GM12878 (cell line): ENCODE data around the gene MED13L. TPM values are rescaled to one million over a fixed set of nuclear protein-coding genes. Genes with fewer than 3 reads are reported as not detected.

ENCODE experiments used
- ATAC-seq: fragments of 200-7000 bp; cut with Tn5 transposase; 3 replicates; pipeline ENCODE4 v1.9.1; 2020; ENCODE audit warnings: mild to moderate bottlenecking, moderate library complexity
- BruUV-seq: library from RNA; stranded (reverse); fragments of 400-500 nt; replicated peaks from 2 replicates; lab custom pipeline; 2021; lab: Mats Ljungman, UMichigan
- CTCF ChIA-PET: fragments of 300-600 bp; sonication (Branson Sonifier 250); formaldehyde crosslinking; extraction: SDS; loops from one replicate; lab custom pipeline; 2021; ENCODE audit warnings: inconsistent platforms; lab: Yijun Ruan, JAX
- POLR2A ChIA-PET: fragments of 350-600 bp; formaldehyde crosslinking; extraction: SDS; loops from one replicate; lab custom pipeline; 2021; ENCODE audit warnings: inconsistent platforms; lab: Charles Lee
- RAD21 ChIA-PET: fragments of 300-600 bp; sonication (Branson Sonifier 250); formaldehyde crosslinking; loops from one replicate; lab custom pipeline; 2023; ENCODE audit warnings: antibody characterized with exemption; ENCODE audit not compliant: unreplicated experiment; lab: Charles Lee
- SMC1A ChIA-PET: fragments of 300-600 bp; sonication (Branson Sonifier 250); formaldehyde crosslinking; loops from one replicate; lab custom pipeline; 2023; ENCODE audit not compliant: unreplicated experiment, uncharacterized antibody; lab: Charles Lee
- DNase-seq: peaks from one replicate; pipeline ENCODE4 v3.0.0-alpha.2; 2011; ENCODE audit warnings: low read depth, low spot score
- FAIRE-seq: peaks from 3 replicates; lab custom pipeline; 2011; peaks lifted over from hg19 to GRCh38; lab: Jason Lieb, UNC
- H2AFZ ChIP-seq: 2 replicates; pipeline ENCODE4 v1.6.0; 2011; ENCODE audit warnings: low read depth, low read length, control low read depth; ENCODE audit not compliant: control insufficient read depth
- H3K27ac ChIP-seq: 2 replicates; pipeline ENCODE4 v1.5.1; 2011; ENCODE audit warnings: control low read depth; ENCODE audit not compliant: control insufficient read depth, insufficient read depth
- H3K27me3 ChIP-seq, 2 experiments: replicated peaks in 1 of 2; 2 replicates each; pipeline versions ENCODE4 v1.6.0 to v1.6.1; 2011; ENCODE audit warnings: low read length in 1 of 2; ENCODE audit not compliant: control insufficient read depth in 2 of 2, insufficient read depth in 2 of 2
- H3K36me3 ChIP-seq, 2 experiments: 2 replicates each; pipeline ENCODE4 v1.5.1; 2011; ENCODE audit warnings: low read length in 1 of 2; ENCODE audit not compliant: control insufficient read depth in 2 of 2, insufficient read depth in 2 of 2
- H3K4me1 ChIP-seq: 2 replicates; pipeline ENCODE4 v1.6.1; 2011; ENCODE audit warnings: mild to moderate bottlenecking, low read length, moderate library complexity, mixed read lengths; ENCODE audit not compliant: control insufficient read depth, insufficient read depth
- H3K4me2 ChIP-seq: 2 replicates; pipeline ENCODE4 v1.6.0; 2011; ENCODE audit warnings: control low read depth; ENCODE audit not compliant: control insufficient read depth, insufficient read depth
- H3K4me3 ChIP-seq: fragments of 200-600 bp; sonication (generic); 2 replicates; pipeline ENCODE4 v1.5.1; 2016
- H3K79me2 ChIP-seq: 2 replicates; pipeline ENCODE4 v1.6.0; 2011; ENCODE audit warnings: low read length; ENCODE audit not compliant: control insufficient read depth, insufficient read depth
- H3K9ac ChIP-seq: 2 replicates; pipeline ENCODE4 v1.8.0; 2011; ENCODE audit warnings: low read length, control low read depth, mixed read lengths; ENCODE audit not compliant: control insufficient read depth, insufficient read depth
- H3K9me3 ChIP-seq: replicated peaks from 3 replicates; pipeline ENCODE4 v1.5.1; 2011; ENCODE audit warnings: mild to moderate bottlenecking, low read length; ENCODE audit not compliant: control insufficient read depth, insufficient read depth
- H4K20me1 ChIP-seq: 2 replicates; pipeline ENCODE4 v1.6.0; 2011; ENCODE audit not compliant: control insufficient read depth, insufficient read depth
- ASH2L ChIP-seq: fragments of 300-600, 200-600 bp; sonication (generic); IDR thresholded peaks from 2 replicates; pipeline ENCODE4 v1.6.1; 2017; ENCODE audit warnings: low read depth, mild to moderate bottlenecking, borderline replicate concordance
- CHD1 ChIP-seq: IDR thresholded peaks from 2 replicates; pipeline ENCODE4 v1.6.1; 2012; ENCODE audit warnings: low read depth, low read length, improper control_type of control experiment
- EZH2 ChIP-seq: IDR thresholded peaks from 2 replicates; pipeline ENCODE4 v1.6.1; 2012; ENCODE audit warnings: low read depth, mild to moderate bottlenecking, control low read depth, inconsistent platforms, low read length, borderline replicate concordance; ENCODE audit not compliant: control insufficient read depth
- IKZF1 ChIP-seq: fragments of 450-650 bp; conservative IDR thresholded peaks from 2 replicates; pipeline ENCODE4 v1.6.1; 2017; ENCODE audit warnings: antibody characterized with exemption, mild to moderate bottlenecking
- LARP7 ChIP-seq: fragments of 450-650 bp; IDR thresholded peaks from 2 replicates; pipeline ENCODE4 v1.6.1; 2017; ENCODE audit warnings: mild to moderate bottlenecking
- MLLT1 ChIP-seq: fragments of 450-650 bp; IDR thresholded peaks from 2 replicates; pipeline ENCODE4 v1.6.1; 2016; ENCODE audit warnings: mild to moderate bottlenecking
- MYC ChIP-seq: IDR thresholded peaks from 2 replicates; pipeline ENCODE4 v1.6.1; 2011; ENCODE audit warnings: mild to moderate bottlenecking, low read length, moderate library complexity, inconsistent platforms; ENCODE audit not compliant: insufficient read depth, insufficient replicate concordance, insufficient read length, severe bottlenecking
- NFIC ChIP-seq: IDR thresholded peaks from 2 replicates; pipeline ENCODE4 v1.6.1; 2012; ENCODE audit warnings: low read depth, mild to moderate bottlenecking, inconsistent platforms, low read length, moderate library complexity
- SIX5 ChIP-seq: IDR thresholded peaks from 2 replicates; pipeline ENCODE4 v1.6.1; 2011; ENCODE audit warnings: mild to moderate bottlenecking, low read depth, low read length, moderate library complexity; ENCODE audit not compliant: severe bottlenecking
- TCF12 ChIP-seq: IDR thresholded peaks from 2 replicates; pipeline ENCODE4 v1.6.1; 2011; ENCODE audit warnings: low read depth, mild to moderate bottlenecking, low read length
- ZBTB40 ChIP-seq: fragments of 450-650 bp; IDR thresholded peaks from 2 replicates; pipeline ENCODE4 v1.6.1; 2016; ENCODE audit warnings: mild to moderate bottlenecking, moderate library complexity, borderline replicate concordance
- WGBS: methylation state at CpG from one replicate; pipeline ENCODE4 v1.1.6; 2016; ENCODE audit warnings: low lambda C conversion rate; ENCODE audit not compliant: insufficient replicate concordance, insufficient coverage; ENCODE audit errors: missing lambda C conversion rate; 5-methylcytosine and 5-hydroxymethylcytosine counted together
- in situ Hi-C: fragments of 300-500 bp; cut with MboI; formaldehyde crosslinking; loops from 9 replicates; pipeline ENCODE4 v1.14.3; 2018; ENCODE audit warnings: mixed read lengths
- intact Hi-C: fragments of 100-400 bp; cut with micrococcal nuclease; formaldehyde crosslinking; loops from one replicate; pipeline ENCODE4 v1.14.2; 2022; ENCODE audit not compliant: unreplicated experiment
- polyA plus RNA-seq, 11 experiments: library from polyadenylated mRNA; depleted of rRNA in 4 of 11; unstranded in 6 of 11; stranded (reverse) in 5 of 11; fragments of >200 nt; fragmentation: Nextera tagmentation in 4 of 11; fragmentation: Illumina TruSeq in 1 of 11; extraction: Ambion mirVana in 4 of 11; extraction: Trizol in 1 of 11; gene quantifications; 1 replicate in 1 of 11; 2 replicates in 10 of 11; pipeline versions ENCODE4 v1.2.1 to v1.2.3, GENCODE V29; 2011 to 2016; ENCODE audit warnings: inconsistent platforms in 2 of 11, missing spikeins in 2 of 11, low read depth in 1 of 11
- total RNA-seq, 4 experiments: library from RNA; depleted of rRNA in 3 of 4; stranded (reverse); fragments of >200 nt in 3 of 4; fragmentation: Illumina TruSeq in 1 of 4; extraction: Trizol in 1 of 4; gene quantifications; 2 replicates each; pipeline versions ENCODE4 v1.2.1 to v1.2.3, GENCODE V29; 2013 to 2021

MED13L gene
- total and polyA plus RNA-seq, 10 of the 15 experiments (the other 5 are each of a cell fraction or from before 2014, with no cell fraction given), result 3.7 to 30.1 (median 9.1) TPM

DNA sequence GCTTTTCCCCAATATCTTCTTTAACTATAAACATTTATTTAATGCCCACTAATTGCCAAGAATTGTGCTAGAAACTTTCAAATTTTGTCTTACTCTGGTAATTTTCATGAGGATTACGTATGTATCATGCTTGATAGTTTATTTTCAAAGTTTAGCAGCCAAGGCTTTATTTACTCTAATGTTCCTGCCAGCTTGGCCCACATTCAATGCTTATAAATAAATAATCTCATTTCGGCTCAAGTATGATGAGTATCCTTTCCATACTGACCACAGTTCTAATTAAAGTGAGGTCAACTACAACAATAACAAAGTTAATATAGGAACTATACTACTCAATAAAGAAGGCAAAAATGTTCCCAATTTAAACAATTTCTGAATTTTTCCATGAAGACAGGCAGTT is 259.2 kb downstream of the MED13L start:
- no peaks in the 10 kb centered on the region for H3K9me3 ChIP-seq
- RAD21 ChIA-PET, result interaction anchor here (3.1 kb wide), 1 partner anchor 218 kb away, joined by 10 read pairs; no protein-coding TSS in a partner anchor
- no peak overlapping the region for H3K4me2 ChIP-seq
- ATAC-seq, result no peak
- CTCF ChIA-PET, result interaction anchor here (0.7 kb wide), 1 partner anchor 119 kb away, joined by 3 read pairs; no protein-coding TSS in a partner anchor
- in situ Hi-C loops (no loop called here), intact Hi-C loops (loop anchor here (5.0 kb wide), 1 partner anchor 49 kb away; no protein-coding TSS in a partner anchor)
- H4K20me1 ChIP-seq, result no peaks in the 10 kb centered on the region
- no peak overlapping the region for H3K4me3 ChIP-seq
- no peaks in the 10 kb centered on the region for H3K79me2 ChIP-seq
- no peak for DNase-seq
- POLR2A ChIA-PET, result no interaction called here
- no peak for FAIRE-seq
- WGBS, result 98% methylated on average over 2 of the region's 2 CpGs
- no peak overlapping the region for H3K27ac ChIP-seq
- H3K27me3 ChIP-seq, result no peaks in the 10 kb centered on the region
- H3K4me1 ChIP-seq, result no peaks in the 10 kb centered on the region
- TF ChIP-seq NFIC, result no peak
- TF ChIP-seq CHD1, result no peak
- TF ChIP-seq EZH2, result no peak
- TF ChIP-seq TCF12, result no peak
- TF ChIP-seq MYC, result no peak
- TF ChIP-seq ASH2L, result no peak
- TF ChIP-seq IKZF1, result no peak
- TF ChIP-seq LARP7, result no peak
- TF ChIP-seq ZBTB40, result no peak
- no peak for TF ChIP-seq SIX5
- no peak for TF ChIP-seq MLLT1
- SMC1A ChIA-PET, result interaction anchor here (4.5 kb wide), 1 partner anchor 218 kb away, joined by 13 read pairs; no protein-coding TSS in a partner anchor
- H3K36me3 ChIP-seq, result peaks cover 0 to 7% of the 10 kb centered on the region in 2 experiments; a peak in 1 of 4 replicates
- H2AFZ ChIP-seq, result no peak overlapping the region
- no peak overlapping the region for H3K9ac ChIP-seq
- BruUV-seq, result no TSS peak
